GM12878 (cell line): ENCODE data around the gene AGBL3. TPM values are rescaled to one million over a fixed set of nuclear protein-coding genes. Genes with fewer than 3 reads are reported as not detected.
A peak's percentile ranks its signal among the peaks of the same experiment; 100 is the strongest.

Experiments used
- ATAC-seq: fragments of 200-7000 bp; cut with Tn5 transposase; 3 replicates; pipeline ENCODE4 v1.9.1; 2020; ENCODE audit warnings: mild to moderate bottlenecking, moderate library complexity
- BruUV-seq: library from RNA; stranded (reverse); fragments of 400-500 nt; replicated peaks from 2 replicates; lab custom pipeline; 2021; lab: Mats Ljungman, UMichigan
- CTCF ChIA-PET: fragments of 300-600 bp; sonication (Branson Sonifier 250); formaldehyde crosslinking; extraction: SDS; loops from one replicate; lab custom pipeline; 2021; ENCODE audit warnings: inconsistent platforms; lab: Yijun Ruan, JAX
- POLR2A ChIA-PET: fragments of 350-600 bp; formaldehyde crosslinking; extraction: SDS; loops from one replicate; lab custom pipeline; 2021; ENCODE audit warnings: inconsistent platforms; lab: Charles Lee
- RAD21 ChIA-PET: fragments of 300-600 bp; sonication (Branson Sonifier 250); formaldehyde crosslinking; loops from one replicate; lab custom pipeline; 2023; ENCODE audit warnings: antibody characterized with exemption; ENCODE audit not compliant: unreplicated experiment; lab: Charles Lee
- SMC1A ChIA-PET: fragments of 300-600 bp; sonication (Branson Sonifier 250); formaldehyde crosslinking; loops from one replicate; lab custom pipeline; 2023; ENCODE audit not compliant: unreplicated experiment, uncharacterized antibody; lab: Charles Lee
- DNase-seq: peaks from one replicate; pipeline ENCODE4 v3.0.0-alpha.2; 2011; ENCODE audit warnings: low read depth, low spot score
- FAIRE-seq: peaks from 3 replicates; lab custom pipeline; 2011; peaks lifted over from hg19 to GRCh38; lab: Jason Lieb, UNC
- H2AFZ ChIP-seq: 2 replicates; pipeline ENCODE4 v1.6.0; 2011; ENCODE audit warnings: low read depth, low read length, control low read depth; ENCODE audit not compliant: control insufficient read depth
- H3K27ac ChIP-seq: 2 replicates; pipeline ENCODE4 v1.5.1; 2011; ENCODE audit warnings: control low read depth; ENCODE audit not compliant: control insufficient read depth, insufficient read depth
- H3K27me3 ChIP-seq, 2 experiments: replicated peaks in 1 of 2; 2 replicates each; pipeline versions ENCODE4 v1.6.0 to v1.6.1; 2011; ENCODE audit warnings: low read length in 1 of 2; ENCODE audit not compliant: control insufficient read depth in 2 of 2, insufficient read depth in 2 of 2
- H3K36me3 ChIP-seq, 2 experiments: 2 replicates each; pipeline ENCODE4 v1.5.1; 2011; ENCODE audit warnings: low read length in 1 of 2; ENCODE audit not compliant: control insufficient read depth in 2 of 2, insufficient read depth in 2 of 2
- H3K4me1 ChIP-seq: 2 replicates; pipeline ENCODE4 v1.6.1; 2011; ENCODE audit warnings: mild to moderate bottlenecking, low read length, moderate library complexity, mixed read lengths; ENCODE audit not compliant: control insufficient read depth, insufficient read depth
- H3K4me2 ChIP-seq: 2 replicates; pipeline ENCODE4 v1.6.0; 2011; ENCODE audit warnings: control low read depth; ENCODE audit not compliant: control insufficient read depth, insufficient read depth
- H3K4me3 ChIP-seq: fragments of 200-600 bp; sonication (generic); 2 replicates; pipeline ENCODE4 v1.5.1; 2016
- H3K79me2 ChIP-seq: 2 replicates; pipeline ENCODE4 v1.6.0; 2011; ENCODE audit warnings: low read length; ENCODE audit not compliant: control insufficient read depth, insufficient read depth
- H3K9ac ChIP-seq: 2 replicates; pipeline ENCODE4 v1.8.0; 2011; ENCODE audit warnings: low read length, control low read depth, mixed read lengths; ENCODE audit not compliant: control insufficient read depth, insufficient read depth
- H3K9me3 ChIP-seq: replicated peaks from 3 replicates; pipeline ENCODE4 v1.5.1; 2011; ENCODE audit warnings: mild to moderate bottlenecking, low read length; ENCODE audit not compliant: control insufficient read depth, insufficient read depth
- H4K20me1 ChIP-seq: 2 replicates; pipeline ENCODE4 v1.6.0; 2011; ENCODE audit not compliant: control insufficient read depth, insufficient read depth
- CREM ChIP-seq: IDR thresholded peaks from 2 replicates; pipeline ENCODE4 v1.6.1; 2014; ENCODE audit warnings: antibody characterized with exemption, low read depth
- ETV6 ChIP-seq, 2 experiments: fragments of 450-650 bp in 1 of 2; IDR thresholded peaks in 1 of 2; conservative IDR thresholded peaks in 1 of 2; 2 replicates each; pipeline ENCODE4 v1.6.1; 2014; ENCODE audit warnings: antibody characterized with exemption in 1 of 2, borderline replicate concordance in 1 of 2, low read depth in 1 of 2, mild to moderate bottlenecking in 1 of 2, moderate library complexity in 1 of 2
- FOXK2 ChIP-seq: fragments of 450-650 bp; IDR thresholded peaks from 2 replicates; pipeline ENCODE4 v1.6.1; 2017; ENCODE audit warnings: mild to moderate bottlenecking, moderate library complexity
- HCFC1 ChIP-seq: fragments of 150-350 bp; IDR thresholded peaks from 2 replicates; pipeline ENCODE4 v1.6.1; 2014; ENCODE audit warnings: low read length
- HDAC2 ChIP-seq: fragments of 200-600 bp; sonication (generic); IDR thresholded peaks from 2 replicates; pipeline ENCODE4 v1.6.1; 2017
- JUND ChIP-seq: IDR thresholded peaks from 2 replicates; pipeline ENCODE4 v1.6.1; 2012; ENCODE audit warnings: low read depth, mild to moderate bottlenecking, low read length, improper control_type of control experiment, moderate library complexity
- MXI1 ChIP-seq: fragments of 150-350 bp; IDR thresholded peaks from 2 replicates; pipeline ENCODE4 v1.6.1; 2011; ENCODE audit warnings: low read depth, mild to moderate bottlenecking, inconsistent platforms, low read length, improper control_type of control experiment
- NFYA ChIP-seq: IDR thresholded peaks from 2 replicates; pipeline ENCODE4 v1.6.1; 2011; ENCODE audit warnings: low read depth, mild to moderate bottlenecking, low read length, improper control_type of control experiment, borderline replicate concordance
- NR2F1 ChIP-seq: fragments of 450-650 bp; conservative IDR thresholded peaks from 2 replicates; pipeline ENCODE4 v1.6.1; 2017; ENCODE audit warnings: mild to moderate bottlenecking
- POU2F2 ChIP-seq: IDR thresholded peaks from 3 replicates; pipeline ENCODE4 v1.6.1; 2011; ENCODE audit warnings: low read depth, mild to moderate bottlenecking, low read length, borderline replicate concordance
- RELA ChIP-seq: fragments of 450-650 bp; IDR thresholded peaks from 2 replicates; pipeline ENCODE4 v1.8.0; 2014; ENCODE audit warnings: borderline replicate concordance; ENCODE audit not compliant: partially characterized antibody
- RFX5 ChIP-seq: IDR thresholded peaks from 2 replicates; pipeline ENCODE4 v1.6.1; 2011; ENCODE audit warnings: low read depth, low read length, improper control_type of control experiment
- SP1 ChIP-seq: IDR thresholded peaks from one replicate; pipeline ENCODE4 v1.6.1; 2011; ENCODE audit warnings: low read depth, low read length
- SREBF1 ChIP-seq: IDR thresholded peaks from 2 replicates; pipeline ENCODE4 v1.6.1; 2012; ENCODE audit warnings: mild to moderate bottlenecking, low read length
- SRF ChIP-seq, 2 experiments: IDR thresholded peaks; 2 replicates each; pipeline ENCODE4 v1.6.1; 2011; ENCODE audit warnings: low read depth in 2 of 2, low read length in 2 of 2, mild to moderate bottlenecking in 1 of 2, moderate library complexity in 1 of 2
- TCF3 ChIP-seq: IDR thresholded peaks from 2 replicates; pipeline ENCODE4 v1.6.1; 2012; ENCODE audit warnings: low read depth, mild to moderate bottlenecking, low read length, borderline replicate concordance; ENCODE audit not compliant: insufficient read depth
- ZBTB33 ChIP-seq: fragments of 450-650 bp; IDR thresholded peaks from 2 replicates; pipeline ENCODE4 v1.6.1; 2017; ENCODE audit warnings: mild to moderate bottlenecking
- ZNF687 ChIP-seq: fragments of 450-650 bp; IDR thresholded peaks from 2 replicates; pipeline ENCODE4 v1.6.1; 2017; ENCODE audit warnings: mild to moderate bottlenecking, moderate library complexity
- WGBS: methylation state at CpG from one replicate; pipeline ENCODE4 v1.1.6; 2016; ENCODE audit warnings: low lambda C conversion rate; ENCODE audit not compliant: insufficient replicate concordance, insufficient coverage; ENCODE audit errors: missing lambda C conversion rate; 5-methylcytosine and 5-hydroxymethylcytosine counted together
- in situ Hi-C: fragments of 300-500 bp; cut with MboI; formaldehyde crosslinking; loops from 9 replicates; pipeline ENCODE4 v1.14.3; 2018; ENCODE audit warnings: mixed read lengths
- intact Hi-C: fragments of 100-400 bp; cut with micrococcal nuclease; formaldehyde crosslinking; loops from one replicate; pipeline ENCODE4 v1.14.2; 2022; ENCODE audit not compliant: unreplicated experiment
- polyA plus RNA-seq, 11 experiments: library from polyadenylated mRNA; depleted of rRNA in 4 of 11; unstranded in 6 of 11; stranded (reverse) in 5 of 11; fragments of >200 nt; fragmentation: Nextera tagmentation in 4 of 11; fragmentation: Illumina TruSeq in 1 of 11; extraction: Ambion mirVana in 4 of 11; extraction: Trizol in 1 of 11; gene quantifications; 1 replicate in 1 of 11; 2 replicates in 10 of 11; pipeline versions ENCODE4 v1.2.1 to v1.2.3, GENCODE V29; 2011 to 2016; ENCODE audit warnings: inconsistent platforms in 2 of 11, missing spikeins in 2 of 11, low read depth in 1 of 11
- total RNA-seq, 4 experiments: library from RNA; depleted of rRNA in 3 of 4; stranded (reverse); fragments of >200 nt in 3 of 4; fragmentation: Illumina TruSeq in 1 of 4; extraction: Trizol in 1 of 4; gene quantifications; 2 replicates each; pipeline versions ENCODE4 v1.2.1 to v1.2.3, GENCODE V29; 2013 to 2021

Gene AGBL3
- total and polyA plus RNA-seq, 10 of the 15 experiments (the other 5 are each of a cell fraction or from before 2014, with no cell fraction given) = 0.82 to 12.4 (median 3.7) TPM

GRCh38 chr7:134997214-134997885, 11.0 kb downstream of the AGBL3 start (continued):
- TF ChIP-seq ZNF687 (peak; percentile 62; the same call in 1 of the 2 replicates), FOXK2 (no peak), CREM (no peak), ETV6 (conservative IDR thresholded peaks at IDR 0.05 in 1 of 2, IDR thresholded peaks at IDR 0.05 in 1 of 2; ENCODE audit: borderline replicate concordance in 1 of 2, low read depth in 1 of 2) (no peak), NR2F1 (peak; percentile 67; the same call in 1 of the 2 replicates), RFX5 (0 out of 2 replicates have a peak, but pooled peaks have one; percentile 37), SP1 (no peak), HCFC1 (no peak)

GRCh38 chr7:134999136-134999535, 12.8 kb downstream of the AGBL3 start:
- H3K27me3 ChIP-seq = no peaks in the 10 kb centered on the region
- BruUV-seq = no TSS peak
- TF ChIP-seq ZBTB33 (no peak), TCF3 (no peak), MXI1 (no peak), NFYA (no peak), SREBF1 (no peak), JUND (no peak), RELA (no peak), SRF (IDR thresholded peaks at IDR 0.05; ENCODE audit: low read depth in 2 of 2, low read length in 2 of 2) (no peak), POU2F2 (no peak), HDAC2 (no peak)

More at GRCh38 chr7:134999136-134999535, 12.8 kb downstream of the AGBL3 start:
- ATAC-seq (no peak), FAIRE-seq (no peak), DNase-seq (no peak)
- RAD21 ChIA-PET = no interaction called here
- Histone ChIP-seq H3K4me3 (no peak overlapping the region), H3K4me1 (peaks cover 28% of the 10 kb centered on the region), H3K27ac (no peak overlapping the region), H3K79me2 (no peaks in the 10 kb centered on the region), H3K4me2 (no peak overlapping the region), H3K9ac (no peak overlapping the region), H2AFZ (no peak overlapping the region), H4K20me1 (no peaks in the 10 kb centered on the region), H3K36me3 (peaks cover 0 to 7% of the 10 kb centered on the region in 2 experiments; a peak in 1 of 4 replicates), H3K9me3 (peaks cover 4% of the 10 kb centered on the region; the same call in 2 of the 3 replicates)
- POLR2A ChIA-PET = no interaction called here
- SMC1A ChIA-PET = interaction anchor here (1.1 kb wide), 1 partner anchor 171 kb away, joined by 3 read pairs; the partner anchor contains the start of gene CYREN
- CTCF ChIA-PET = interaction anchor here (1.1 kb wide), 1 partner anchor 12 kb away, joined by 4 read pairs; no protein-coding TSS in a partner anchor
- intact Hi-C loops (loop anchor here (5.0 kb wide), 1 partner anchor 508 kb away; no protein-coding TSS in a partner anchor), in situ Hi-C loops (loop anchor here (10.0 to 25.0 kb wide), 2 partner anchors 556 to 963 kb away; partner anchors contain the start of gene NUP205)
- 98% methylated on average over 3 of the region's 3 CpGs for WGBS
